ENCODE measurements around the gene ZFR2.

DNA sequence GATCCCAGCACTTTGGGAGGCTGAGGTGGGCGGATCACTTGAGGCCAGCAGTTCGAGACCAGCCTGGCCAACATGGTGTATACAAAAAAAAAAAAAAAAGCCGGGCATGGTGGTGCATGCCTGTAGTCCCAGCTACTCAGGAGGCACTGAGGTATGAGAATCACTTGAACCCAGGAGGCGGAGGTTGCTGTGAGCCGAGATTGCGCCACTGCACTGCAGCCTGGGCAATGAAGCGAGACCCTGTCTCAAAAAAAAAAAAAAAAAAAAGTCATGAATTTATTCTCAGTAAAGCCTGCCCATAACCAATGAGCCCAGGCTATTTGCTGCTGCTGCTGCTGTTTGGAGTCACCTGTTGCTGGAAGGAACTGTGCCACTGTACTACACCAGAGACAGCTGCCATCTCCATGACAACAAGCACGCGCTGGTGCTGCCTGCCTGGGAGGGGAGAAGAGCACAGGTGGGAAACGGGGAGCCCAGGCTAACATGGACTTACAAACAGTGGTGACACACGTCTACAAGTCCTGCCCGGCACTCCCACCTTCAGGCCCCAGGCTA is 11.3 kb downstream of the ZFR2 start:
- TF ChIP-seq EZH2 (IDR thresholded peaks at IDR 0.05; ENCODE audit: low read length, unreplicated experiment): no peak
- TF ChIP-seq, protein P1, sequence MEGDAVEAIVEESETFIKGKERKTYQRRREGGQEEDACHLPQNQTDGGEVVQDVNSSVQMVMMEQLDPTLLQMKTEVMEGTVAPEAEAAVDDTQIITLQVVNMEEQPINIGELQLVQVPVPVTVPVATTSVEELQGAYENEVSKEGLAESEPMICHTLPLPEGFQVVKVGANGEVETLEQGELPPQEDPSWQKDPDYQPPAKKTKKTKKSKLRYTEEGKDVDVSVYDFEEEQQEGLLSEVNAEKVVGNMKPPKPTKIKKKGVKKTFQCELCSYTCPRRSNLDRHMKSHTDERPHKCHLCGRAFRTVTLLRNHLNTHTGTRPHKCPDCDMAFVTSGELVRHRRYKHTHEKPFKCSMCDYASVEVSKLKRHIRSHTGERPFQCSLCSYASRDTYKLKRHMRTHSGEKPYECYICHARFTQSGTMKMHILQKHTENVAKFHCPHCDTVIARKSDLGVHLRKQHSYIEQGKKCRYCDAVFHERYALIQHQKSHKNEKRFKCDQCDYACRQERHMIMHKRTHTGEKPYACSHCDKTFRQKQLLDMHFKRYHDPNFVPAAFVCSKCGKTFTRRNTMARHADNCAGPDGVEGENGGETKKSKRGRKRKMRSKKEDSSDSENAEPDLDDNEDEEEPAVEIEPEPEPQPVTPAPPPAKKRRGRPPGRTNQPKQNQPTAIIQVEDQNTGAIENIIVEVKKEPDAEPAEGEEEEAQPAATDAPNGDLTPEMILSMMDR (conservative IDR thresholded peaks at IDR 0.05; ENCODE audit: low read depth, low read length): no peak
